ENCODE results near the gene TRIM34. TPM values are rescaled to one million over a fixed set of nuclear protein-coding genes. Genes with fewer than 3 reads are reported as not detected.

TRIM34 gene
- total and polyA plus RNA-seq, 2 donors from 2014 or later, result 5.9 to 6.7 TPM

DNA sequence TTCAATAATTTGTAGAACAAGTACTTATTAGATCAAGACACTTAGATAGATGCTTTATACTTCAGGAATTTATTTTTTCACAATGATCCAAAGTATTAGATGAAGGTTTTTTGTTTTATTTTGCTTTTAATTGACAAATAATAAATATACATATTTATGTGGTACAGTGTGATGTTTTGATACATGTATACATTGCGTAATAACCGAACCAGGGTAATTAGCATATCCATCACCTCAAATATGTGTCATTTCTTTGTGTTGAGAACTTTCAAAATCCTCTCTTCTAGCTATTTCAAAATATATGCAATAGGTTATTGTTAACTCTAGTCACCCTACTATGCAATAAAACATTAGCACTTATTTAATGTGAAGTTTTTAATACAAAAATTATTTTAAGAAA is 38.7 kb downstream of the TRIM34 start:
- intact Hi-C loops (cut with DNase I), result no loop called here
- no peak for FAIRE-seq

DNA sequence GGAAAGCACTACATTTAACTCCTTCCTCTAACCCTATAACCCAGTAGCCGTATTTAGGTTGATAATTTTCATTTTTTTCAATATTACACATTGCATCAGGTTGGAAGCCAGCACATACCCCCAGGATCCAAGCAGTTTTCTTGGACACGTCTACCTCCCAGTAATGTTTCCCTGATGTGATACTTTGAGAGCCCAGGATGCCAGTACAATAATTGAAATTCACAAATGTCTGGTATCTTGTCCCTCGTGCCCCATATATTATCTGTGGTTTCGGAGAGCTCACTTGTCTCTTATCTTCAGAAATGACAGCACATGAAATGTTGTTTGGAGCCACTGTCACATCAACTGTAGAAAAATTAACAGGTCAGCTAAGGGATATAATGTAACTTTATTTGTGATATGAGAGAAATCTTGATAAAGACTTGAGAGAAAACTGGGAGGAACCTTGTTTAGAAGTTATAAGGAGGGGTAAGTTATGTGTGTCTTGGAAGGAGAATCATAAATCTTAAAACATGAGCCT is 40.3 kb downstream of the TRIM34 start:
- intact Hi-C loops (cut with DNase I), result no loop called here
- peaks cover 9 to 12% (median 10%) of the 10 kb centered on the region in 3 donors for H3K36me3 ChIP-seq (ENCODE audit: control insufficient read depth in 2 of 3, insufficient read depth in 3 of 3, low read length in 3 of 3)

More for the DNA sequence above, 38.7 kb downstream of the TRIM34 start:
- Histone ChIP-seq H3K27me3 (ENCODE audit: control insufficient read depth, insufficient read depth, low read length) (no peaks in the 10 kb centered on the region), H3K36me3 (ENCODE audit: control insufficient read depth in 2 of 3, insufficient read depth in 3 of 3, low read length in 3 of 3) (peaks cover 7 to 11% (median 7%) of the 10 kb centered on the region in 3 donors), H3K4me1 (ENCODE audit: control insufficient read depth in 2 of 3, insufficient read depth in 2 of 3, low read depth in 1 of 3, low read length in 3 of 3) (no peaks in the 10 kb centered on the region), H3K4me3 (ENCODE audit: low read length in 3 of 3) (no peak overlapping the region), H3K27ac (ENCODE audit: low read depth in 2 of 2, low read length in 2 of 2) (no peak overlapping the region), H3K9ac (ENCODE audit: low read length in 3 of 3) (no peak overlapping the region), H3K9me3 (ENCODE audit: control insufficient read depth in 2 of 3, insufficient read depth in 1 of 3, low read length in 3 of 3) (no peaks in the 10 kb centered on the region)
- DNase-seq, result no peak
- TF ChIP-seq, protein P1, sequence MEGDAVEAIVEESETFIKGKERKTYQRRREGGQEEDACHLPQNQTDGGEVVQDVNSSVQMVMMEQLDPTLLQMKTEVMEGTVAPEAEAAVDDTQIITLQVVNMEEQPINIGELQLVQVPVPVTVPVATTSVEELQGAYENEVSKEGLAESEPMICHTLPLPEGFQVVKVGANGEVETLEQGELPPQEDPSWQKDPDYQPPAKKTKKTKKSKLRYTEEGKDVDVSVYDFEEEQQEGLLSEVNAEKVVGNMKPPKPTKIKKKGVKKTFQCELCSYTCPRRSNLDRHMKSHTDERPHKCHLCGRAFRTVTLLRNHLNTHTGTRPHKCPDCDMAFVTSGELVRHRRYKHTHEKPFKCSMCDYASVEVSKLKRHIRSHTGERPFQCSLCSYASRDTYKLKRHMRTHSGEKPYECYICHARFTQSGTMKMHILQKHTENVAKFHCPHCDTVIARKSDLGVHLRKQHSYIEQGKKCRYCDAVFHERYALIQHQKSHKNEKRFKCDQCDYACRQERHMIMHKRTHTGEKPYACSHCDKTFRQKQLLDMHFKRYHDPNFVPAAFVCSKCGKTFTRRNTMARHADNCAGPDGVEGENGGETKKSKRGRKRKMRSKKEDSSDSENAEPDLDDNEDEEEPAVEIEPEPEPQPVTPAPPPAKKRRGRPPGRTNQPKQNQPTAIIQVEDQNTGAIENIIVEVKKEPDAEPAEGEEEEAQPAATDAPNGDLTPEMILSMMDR (IDR thresholded peaks at IDR 0.05; ENCODE audit: borderline replicate concordance, extremely low read depth, insufficient read depth), result no peak

DNA sequence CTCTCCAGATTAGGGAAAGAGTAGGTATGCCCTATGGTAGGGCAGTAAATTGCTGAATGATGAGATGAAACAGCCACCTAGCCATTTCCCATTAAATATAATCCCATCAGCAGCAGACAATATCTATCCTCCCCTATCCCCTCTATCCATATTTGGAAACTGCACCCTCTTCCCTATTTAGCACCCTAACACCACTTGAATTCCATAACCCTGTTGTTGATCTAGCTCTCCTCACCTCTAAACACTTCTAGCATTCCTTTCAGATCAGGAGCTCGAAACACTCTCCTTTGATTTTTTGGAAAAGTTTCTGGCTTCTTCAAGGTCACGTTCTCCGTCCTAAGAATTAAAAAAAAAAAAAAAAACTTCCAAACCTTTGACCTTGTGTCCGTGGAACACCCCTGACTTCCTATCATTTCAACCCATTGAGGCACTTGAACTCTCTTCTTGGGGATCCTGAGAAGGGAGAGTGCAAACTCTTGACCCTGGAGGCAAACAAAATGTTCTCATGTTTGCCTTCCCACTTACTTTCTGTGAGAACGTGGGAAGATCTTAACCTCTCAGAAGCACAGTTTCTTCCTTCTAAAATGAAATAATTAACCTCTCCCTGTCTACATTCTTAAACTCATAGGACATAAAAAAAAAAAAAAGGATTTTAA is 41.1 kb downstream of the TRIM34 start:
- no peak overlapping the region for H3K4me3 ChIP-seq (ENCODE audit: low read length in 3 of 3)
- no peak overlapping the region for H3K27ac ChIP-seq (ENCODE audit: low read depth in 2 of 2, low read length in 2 of 2)
- H3K9ac ChIP-seq (ENCODE audit: low read length in 3 of 3), result no peak overlapping the region
- H3K36me3 ChIP-seq (ENCODE audit: control insufficient read depth in 2 of 3, insufficient read depth in 3 of 3, low read length in 3 of 3), result peaks cover 9 to 12% (median 10%) of the 10 kb centered on the region in 3 donors
- DNase-seq (no peak), FAIRE-seq (no peak)
- H3K27me3 ChIP-seq (ENCODE audit: control insufficient read depth, insufficient read depth, low read length), result no peaks in the 10 kb centered on the region
- TF ChIP-seq, protein P1 (IDR thresholded peaks at IDR 0.05; ENCODE audit: borderline replicate concordance, extremely low read depth, insufficient read depth), result no peak
- no peaks in the 10 kb centered on the region for H3K9me3 ChIP-seq (ENCODE audit: control insufficient read depth in 2 of 3, insufficient read depth in 1 of 3, low read length in 3 of 3)
- intact Hi-C loops (cut with DNase I), result no loop called here
- no peaks in the 10 kb centered on the region for H3K4me1 ChIP-seq (ENCODE audit: control insufficient read depth in 2 of 3, insufficient read depth in 2 of 3, low read depth in 1 of 3, low read length in 3 of 3)

More for the DNA sequence above, 40.3 kb downstream of the TRIM34 start:
- no peak overlapping the region for H3K9ac ChIP-seq (ENCODE audit: low read length in 3 of 3)
- no peak for DNase-seq
- TF ChIP-seq, protein P1 (IDR thresholded peaks at IDR 0.05; ENCODE audit: borderline replicate concordance, extremely low read depth, insufficient read depth), result no peak
- FAIRE-seq, result no peak
- H3K4me1 ChIP-seq (ENCODE audit: control insufficient read depth in 2 of 3, insufficient read depth in 2 of 3, low read depth in 1 of 3, low read length in 3 of 3), result no peaks in the 10 kb centered on the region
- no peaks in the 10 kb centered on the region for H3K27me3 ChIP-seq (ENCODE audit: control insufficient read depth, insufficient read depth, low read length)
- no peaks in the 10 kb centered on the region for H3K9me3 ChIP-seq (ENCODE audit: control insufficient read depth in 2 of 3, insufficient read depth in 1 of 3, low read length in 3 of 3)
- no peak overlapping the region for H3K4me3 ChIP-seq (ENCODE audit: low read length in 3 of 3)
- no peak overlapping the region for H3K27ac ChIP-seq (ENCODE audit: low read depth in 2 of 2, low read length in 2 of 2)

Data from kidney (tissue), 14 donors.